Hepatocyte (in vitro differentiated cells): ENCODE results near the gene SLC4A8. TPM values are rescaled to one million over a fixed set of nuclear protein-coding genes. Genes with fewer than 3 reads are reported as not detected.

Experiments
- DNase-seq: peaks from one replicate; pipeline ENCODE4 v3.0.0-alpha.2; 2016; ENCODE audit warnings: low spot score
- H2AFZ ChIP-seq: fragments of 200-600 bp; sonication (generic); 2 replicates; pipeline ENCODE4 v1.6.0; 2016; ENCODE audit warnings: antibody characterized with exemption, mild to moderate bottlenecking
- H3K27ac ChIP-seq: fragments of 200-600 bp; sonication (generic); 2 replicates; pipeline ENCODE4 v1.5.1; 2016; ENCODE audit warnings: mild to moderate bottlenecking
- H3K27me3 ChIP-seq: fragments of 200-600 bp; sonication (generic); 2 replicates; pipeline ENCODE4 v1.6.1; 2016
- H3K36me3 ChIP-seq: fragments of 200-600 bp; sonication (generic); replicated peaks from 2 replicates; pipeline ENCODE4 v1.5.1; 2016; ENCODE audit warnings: low read depth; ENCODE audit not compliant: insufficient read depth
- H3K4me1 ChIP-seq: fragments of 200-600 bp; sonication (generic); 2 replicates; pipeline ENCODE4 v1.5.1; 2016; ENCODE audit warnings: mild to moderate bottlenecking, moderate library complexity; ENCODE audit not compliant: insufficient read depth
- H3K4me2 ChIP-seq: fragments of 200-600 bp; sonication (generic); 2 replicates; pipeline ENCODE4 v1.6.0; 2016
- H3K4me3 ChIP-seq: fragments of 200-600 bp; sonication (generic); 2 replicates; pipeline ENCODE4 v1.5.1; 2016; ENCODE audit warnings: mild to moderate bottlenecking
- H3K79me2 ChIP-seq: fragments of 200-600 bp; sonication (generic); 2 replicates; pipeline ENCODE4 v1.6.0; 2017; ENCODE audit warnings: mild to moderate bottlenecking
- H3K9me2 ChIP-seq: fragments of 200-600 bp; sonication (generic); replicated peaks from 2 replicates; pipeline ENCODE4 v1.6.0; 2017; ENCODE audit warnings: mild to moderate bottlenecking; ENCODE audit not compliant: insufficient read depth
- H3K9me3 ChIP-seq: fragments of 200-600 bp; sonication (generic); 2 replicates; pipeline ENCODE4 v1.5.1; 2016; ENCODE audit warnings: low read depth, mild to moderate bottlenecking
- H4K20me1 ChIP-seq: fragments of 200-600 bp; sonication (generic); 2 replicates; pipeline ENCODE4 v1.6.0; 2016; ENCODE audit warnings: mild to moderate bottlenecking; ENCODE audit not compliant: insufficient read depth, poor library complexity, severe bottlenecking
- CTCF ChIP-seq: fragments of 200-600 bp; sonication (generic); IDR thresholded peaks from 2 replicates; pipeline ENCODE4 v1.5.1; 2016; ENCODE audit warnings: antibody characterized with exemption, mild to moderate bottlenecking; ENCODE audit not compliant: poor library complexity
- EZH2 ChIP-seq: fragments of 200-600 bp; sonication (generic); IDR thresholded peaks from 2 replicates; pipeline ENCODE4 v1.6.1; 2016; ENCODE audit warnings: antibody characterized with exemption, mild to moderate bottlenecking, borderline replicate concordance
- EZH2phosphoT487 ChIP-seq: fragments of 200-600 bp; sonication (generic); IDR thresholded peaks from one replicate; pipeline ENCODE4 v1.6.1; 2018; ENCODE audit warnings: antibody characterized with exemption, mild to moderate bottlenecking, low read depth, moderate library complexity; ENCODE audit not compliant: unreplicated experiment, severe bottlenecking
- WGBS: methylation state at CpG from one replicate; pipeline ENCODE4 v1.1.6; 2016; ENCODE audit warnings: low lambda C conversion rate; ENCODE audit errors: missing lambda C conversion rate; 5-methylcytosine and 5-hydroxymethylcytosine counted together
- polyA plus RNA-seq: library from polyadenylated mRNA; unstranded; fragments of >200 nt; fragmentation: Nextera tagmentation; extraction: Ambion mirVana; gene quantifications from 2 replicates; pipeline ENCODE4 v1.2.1, GENCODE V29; 2016
- total RNA-seq: library from RNA; depleted of rRNA; stranded (reverse); fragments of >200 nt; gene quantifications from 2 replicates; pipeline ENCODE4 v1.2.3, GENCODE V29; 2014

The SLC4A8 gene
- total and polyA plus RNA-seq, 2 experiments from 2014 or later: 14.9 to 18.0 TPM

GRCh38 chr12:51417826-51418225 lies 6.8 kb upstream of the SLC4A8 start:
- TF ChIP-seq EZH2 (no peak), EZH2phosphoT487 (no peak), CTCF (no peak)
- Histone ChIP-seq H3K27ac (no peak overlapping the region), H3K27me3 (no peaks in the 10 kb centered on the region), H3K79me2 (peaks cover 6% of the 10 kb centered on the region), H2AFZ (no peak overlapping the region), H3K4me2 (no peak overlapping the region), H3K4me1 (no peaks in the 10 kb centered on the region), H3K36me3 (no peaks in the 10 kb centered on the region), H3K9me2 (no peaks in the 10 kb centered on the region), H4K20me1 (no peaks in the 10 kb centered on the region), H3K9me3 (no peaks in the 10 kb centered on the region), H3K4me3 (no peak overlapping the region)
- 41% methylated on average over 4 of the region's 4 CpGs for WGBS
- no peak for DNase-seq

GRCh38 chr12:51419425-51420193 lies 5.0 kb upstream of the SLC4A8 start:
- H3K4me1 ChIP-seq: no peaks in the 10 kb centered on the region
- no peaks in the 10 kb centered on the region for H3K9me2 ChIP-seq
- no peaks in the 10 kb centered on the region for H3K27me3 ChIP-seq
- H4K20me1 ChIP-seq: no peaks in the 10 kb centered on the region
- TF ChIP-seq EZH2: no peak
- TF ChIP-seq CTCF: no peak
- no peak for TF ChIP-seq EZH2phosphoT487
- H3K36me3 ChIP-seq: no peaks in the 10 kb centered on the region
- H2AFZ ChIP-seq: no peak overlapping the region
- peaks cover 6% of the 10 kb centered on the region for H3K79me2 ChIP-seq
- H3K4me2 ChIP-seq: peak overlapping the region; percentile 27
- no peak overlapping the region for H3K4me3 ChIP-seq
- no peak for DNase-seq
- H3K27ac ChIP-seq: no peak overlapping the region
- H3K9me3 ChIP-seq: no peaks in the 10 kb centered on the region
- 50% methylated on average over 11 of the region's 11 CpGs for WGBS

- DNase-seq: peak; percentile 82
- no peak overlapping the region for H3K27ac ChIP-seq
- H3K9me3 ChIP-seq: no peaks in the 10 kb centered on the region
- no peaks in the 10 kb centered on the region for H3K27me3 ChIP-seq
- H3K9me2 ChIP-seq: no peaks in the 10 kb centered on the region
- no peaks in the 10 kb centered on the region for H3K4me1 ChIP-seq
- TF ChIP-seq EZH2phosphoT487 (no peak), CTCF (peak; percentile 70)
- WGBS: 60% methylated on average over 5 of the region's 5 CpGs
- H2AFZ ChIP-seq: no peak overlapping the region
- no peak overlapping the region for H3K4me3 ChIP-seq
- no peak overlapping the region for H3K4me2 ChIP-seq
- no peaks in the 10 kb centered on the region for H3K36me3 ChIP-seq
- H3K79me2 ChIP-seq: no peaks in the 10 kb centered on the region
- no peaks in the 10 kb centered on the region for H4K20me1 ChIP-seq
Measured at GRCh38 chr12:51421266-51421884, 3.3 kb upstream of the SLC4A8 start.
